Fibroblast of villous mesenchyme (primary cell): Measurements from ENCODE around the gene AKAP6. TPM values are rescaled to one million over a fixed set of nuclear protein-coding genes. Genes with fewer than 3 reads are reported as not detected.

Experiments
- DNase-seq: peaks from one replicate; pipeline ENCODE4 v3.0.0-alpha.2; 2010; ENCODE audit warnings: low read depth
- H3K4me3 ChIP-seq: 2 replicates; pipeline ENCODE4 v1.5.1; 2011; ENCODE audit warnings: low read depth, mild to moderate bottlenecking, low read length
- total RNA-seq: library from RNA; depleted of rRNA; stranded (reverse); fragments of >200 nt; gene quantifications from 2 replicates; pipeline ENCODE4 v1.2.3, GENCODE V29; 2012
- TF ChIP-seq, protein P1 (sequence below): IDR thresholded peaks from 2 replicates; pipeline ENCODE4 v1.5.1; 2012; ENCODE audit warnings: low read depth, mild to moderate bottlenecking, low read length; ENCODE audit not compliant: insufficient read depth

The AKAP6 gene
- total RNA-seq, 1 donor = 3.9 TPM

DNA sequence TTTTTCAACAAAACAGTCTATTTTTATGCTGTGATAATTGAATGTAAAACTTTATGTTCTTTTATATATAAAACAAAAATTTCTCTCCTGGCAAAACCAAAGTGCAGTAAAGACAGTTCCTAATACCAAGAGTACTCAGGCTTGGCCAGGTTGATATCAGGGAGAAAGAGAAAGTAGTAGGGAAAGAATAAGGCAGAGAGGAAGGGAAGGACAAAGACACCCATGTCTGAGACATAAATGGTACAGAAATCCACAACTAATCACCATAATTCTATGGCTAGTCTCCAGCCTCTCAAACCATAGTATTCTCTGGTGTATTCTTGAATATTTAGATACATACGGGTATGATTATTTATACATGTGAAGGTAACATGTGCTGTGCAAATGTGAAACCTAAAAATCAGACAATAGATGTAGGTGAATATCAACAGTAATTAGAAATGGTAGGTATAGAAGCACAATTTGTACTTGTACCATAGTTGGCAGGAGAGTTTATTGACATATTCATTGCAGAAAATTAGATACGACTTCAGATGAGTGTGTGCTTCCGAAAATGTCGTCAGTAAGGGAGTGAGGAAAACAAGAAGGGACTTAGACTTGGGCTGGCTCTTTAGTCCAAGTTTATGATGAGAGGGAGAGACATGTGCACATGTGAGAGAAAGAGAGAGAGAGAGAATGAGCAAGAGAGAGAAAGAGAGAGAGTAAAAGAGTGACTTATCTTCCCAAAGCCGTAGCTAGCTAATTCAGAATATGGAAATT lies 378.8 kb downstream of the AKAP6 start:
- no peak overlapping the region for H3K4me3 ChIP-seq
- TF ChIP-seq, protein P1, sequence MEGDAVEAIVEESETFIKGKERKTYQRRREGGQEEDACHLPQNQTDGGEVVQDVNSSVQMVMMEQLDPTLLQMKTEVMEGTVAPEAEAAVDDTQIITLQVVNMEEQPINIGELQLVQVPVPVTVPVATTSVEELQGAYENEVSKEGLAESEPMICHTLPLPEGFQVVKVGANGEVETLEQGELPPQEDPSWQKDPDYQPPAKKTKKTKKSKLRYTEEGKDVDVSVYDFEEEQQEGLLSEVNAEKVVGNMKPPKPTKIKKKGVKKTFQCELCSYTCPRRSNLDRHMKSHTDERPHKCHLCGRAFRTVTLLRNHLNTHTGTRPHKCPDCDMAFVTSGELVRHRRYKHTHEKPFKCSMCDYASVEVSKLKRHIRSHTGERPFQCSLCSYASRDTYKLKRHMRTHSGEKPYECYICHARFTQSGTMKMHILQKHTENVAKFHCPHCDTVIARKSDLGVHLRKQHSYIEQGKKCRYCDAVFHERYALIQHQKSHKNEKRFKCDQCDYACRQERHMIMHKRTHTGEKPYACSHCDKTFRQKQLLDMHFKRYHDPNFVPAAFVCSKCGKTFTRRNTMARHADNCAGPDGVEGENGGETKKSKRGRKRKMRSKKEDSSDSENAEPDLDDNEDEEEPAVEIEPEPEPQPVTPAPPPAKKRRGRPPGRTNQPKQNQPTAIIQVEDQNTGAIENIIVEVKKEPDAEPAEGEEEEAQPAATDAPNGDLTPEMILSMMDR = no peak
- DNase-seq = no peak

DNA sequence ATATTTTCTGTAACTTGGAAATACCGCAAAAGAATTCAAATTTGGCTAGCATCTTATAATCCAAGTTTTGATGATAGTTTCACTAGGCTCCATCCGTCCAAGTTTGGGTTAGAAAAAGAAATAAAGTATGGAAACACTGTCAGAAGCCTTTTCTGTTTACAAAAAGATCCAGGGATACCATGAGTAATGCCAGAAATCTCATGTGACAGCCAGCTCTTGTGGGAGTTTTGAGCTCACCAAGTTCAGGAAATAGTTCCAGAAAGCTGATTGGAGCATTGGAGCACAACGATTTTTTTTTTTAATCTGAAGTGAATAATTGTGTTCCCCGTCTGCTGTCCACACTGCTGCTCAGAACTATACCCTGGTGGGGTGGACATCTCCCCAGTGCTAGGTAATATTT lies 379.9 kb downstream of the AKAP6 start:
- DNase-seq = peak; percentile 86
- no peak overlapping the region for H3K4me3 ChIP-seq
- TF ChIP-seq, protein P1 = no peak

DNA sequence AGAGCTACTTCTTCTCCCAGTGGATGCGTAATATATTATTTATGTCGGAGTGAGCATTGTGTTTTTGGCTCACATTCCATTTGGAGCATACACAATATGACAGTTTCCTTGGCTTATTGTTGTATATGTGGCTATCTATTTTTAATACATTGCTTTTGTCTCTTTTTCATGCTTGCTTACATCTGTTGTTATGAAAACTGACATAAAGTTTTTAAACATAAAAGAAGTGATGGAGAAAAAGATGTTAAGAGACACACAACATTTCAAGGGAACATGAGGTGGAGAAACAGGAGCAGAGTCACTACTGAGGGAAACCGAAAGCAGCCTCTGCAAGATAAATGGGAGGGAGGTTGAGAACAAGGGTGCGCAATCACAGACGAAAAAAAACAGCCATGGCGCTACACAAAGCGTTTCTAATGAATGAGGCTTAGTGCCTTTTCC lies 381.2 kb downstream of the AKAP6 start:
- TF ChIP-seq, protein P1 = no peak
- DNase-seq = peak; percentile 56
- H3K4me3 ChIP-seq = peak overlapping the region; percentile 19

DNA sequence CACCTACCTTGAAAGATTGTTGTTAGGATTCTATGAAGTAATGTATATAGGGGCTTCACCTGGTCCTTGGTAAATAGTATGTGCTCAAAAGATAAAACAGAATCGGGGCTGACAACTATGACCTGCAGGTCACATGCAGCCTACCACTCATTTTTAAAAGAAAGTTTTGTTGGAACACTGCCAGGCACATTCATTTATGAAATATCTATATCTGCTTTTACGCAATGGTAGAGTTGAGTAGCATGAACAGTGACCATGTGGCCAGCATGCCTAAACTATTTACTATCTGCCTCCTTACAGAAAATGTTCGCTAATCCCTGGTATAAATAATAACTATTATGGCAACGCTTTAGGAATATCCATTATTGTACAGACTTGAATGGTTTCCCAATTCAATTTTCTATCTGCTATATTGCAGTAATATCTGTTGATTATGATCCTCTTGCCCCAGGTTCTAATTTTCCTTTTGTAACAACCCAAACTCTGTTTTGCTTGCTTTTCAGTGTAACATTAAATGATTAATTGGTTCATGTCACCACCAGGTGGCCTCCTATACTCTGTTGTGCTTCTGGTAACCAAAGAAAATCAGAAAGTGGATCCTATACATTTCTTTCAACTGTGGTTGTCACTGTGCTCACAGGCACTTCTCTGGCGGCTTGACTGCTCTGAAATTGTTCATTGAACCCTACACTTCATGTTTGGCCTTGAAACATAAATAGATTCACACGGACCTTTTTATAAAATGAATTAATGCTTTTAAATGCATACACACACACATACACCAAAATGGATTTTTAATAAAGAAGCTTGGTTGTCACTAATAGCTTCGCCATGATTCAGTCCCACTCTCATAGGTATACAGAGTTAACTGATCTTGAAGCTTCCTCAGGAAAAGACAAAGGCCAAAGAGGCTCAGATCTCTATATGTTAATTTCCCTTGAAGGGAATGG lies 381.9 kb downstream of the AKAP6 start:
- TF ChIP-seq, protein P1 = peak; percentile 59
- DNase-seq = peak; percentile 55
- peak overlapping the region; percentile 19 for H3K4me3 ChIP-seq

DNA sequence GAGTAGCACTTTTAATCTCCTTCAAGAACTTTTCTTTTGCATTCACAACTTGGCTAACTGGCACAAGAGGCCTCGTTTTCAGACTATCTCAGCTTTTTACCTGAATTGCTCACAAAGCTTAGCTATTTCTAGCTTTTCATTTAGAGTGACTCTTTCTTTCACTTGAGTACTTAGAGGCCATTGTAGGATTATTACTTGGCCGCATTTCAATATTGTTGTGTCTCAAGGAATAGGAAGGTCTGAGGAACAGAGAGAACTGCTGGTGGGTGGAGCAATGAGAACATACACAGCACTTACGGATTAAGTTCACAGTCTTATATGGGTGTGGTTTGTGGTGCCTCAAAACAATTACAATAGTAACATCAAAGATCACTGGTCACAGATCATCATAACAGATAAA lies 384.8 kb downstream of the AKAP6 start:
- TF ChIP-seq, protein P1 = no peak
- DNase-seq = no peak
- no peak overlapping the region for H3K4me3 ChIP-seq

DNA sequence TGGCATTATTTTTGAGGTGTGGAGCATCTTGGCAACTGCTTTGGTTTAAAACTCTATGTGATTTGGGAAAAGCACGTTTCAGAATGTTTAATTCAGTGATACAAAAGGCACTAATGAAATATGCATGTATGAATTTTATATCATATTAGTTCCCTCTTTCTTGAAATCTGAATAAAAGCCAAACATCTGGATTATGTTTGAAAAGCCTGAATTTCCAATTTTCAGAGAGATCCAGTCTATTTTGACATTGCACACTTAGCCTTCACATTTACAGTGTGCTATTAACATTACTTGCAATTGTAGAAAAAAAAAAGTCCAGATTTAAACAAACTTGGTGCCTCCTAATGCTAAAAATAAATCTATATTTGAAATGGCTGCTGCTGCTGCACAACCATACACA lies 390.5 kb downstream of the AKAP6 start:
- TF ChIP-seq, protein P1 = no peak
- no peak for DNase-seq
- no peak overlapping the region for H3K4me3 ChIP-seq
